CD14-positive monocyte (primary cell): ENCODE measurements around the gene THSD4. TPM values are rescaled to one million over a fixed set of nuclear protein-coding genes. Genes with fewer than 3 reads are reported as not detected.
"Not testable (repeated sequence)": the region's sequence is repeated elsewhere in the genome, so short reads cannot be mapped to it uniquely, and the experiment has no call there.

Experiments
- DNase-seq, 3 donors: peaks; one replicate each; pipeline ENCODE4 v3.0.0-alpha.2; 2011 to 2022
- H2AFZ ChIP-seq: 2 replicates; pipeline ENCODE4 v1.6.0; 2012; ENCODE audit warnings: mild to moderate bottlenecking, low read depth, low read length, inconsistent platforms; ENCODE audit not compliant: insufficient read depth, poor library complexity, severe bottlenecking
- H3K27ac ChIP-seq, 2 donors: 1 replicate in 1 of 2; 2 replicates in 1 of 2; pipeline ENCODE4 v1.5.1; 2012 to 2013; ENCODE audit warnings: low read length in 2 of 2, control low read depth in 1 of 2, inconsistent platforms in 1 of 2, low read depth in 1 of 2, mild to moderate bottlenecking in 1 of 2
- H3K27me3 ChIP-seq, 2 donors: one replicate each; pipeline versions ENCODE4 v1.6.0 to v1.6.1; 2011 to 2013; ENCODE audit warnings: low read length in 2 of 2; ENCODE audit not compliant: control insufficient read depth in 2 of 2, insufficient read depth in 2 of 2
- H3K36me3 ChIP-seq, 2 donors: replicated peaks in 1 of 2; 1 replicate in 1 of 2; 2 replicates in 1 of 2; pipeline versions ENCODE4 v1.5.1 to v1.6.1; 2012 to 2013; ENCODE audit warnings: low read length in 2 of 2, control low read depth in 1 of 2, inconsistent platforms in 1 of 2, mild to moderate bottlenecking in 1 of 2; ENCODE audit not compliant: insufficient read depth in 2 of 2, control insufficient read depth in 1 of 2
- H3K4me1 ChIP-seq, 2 donors: 1 replicate in 1 of 2; 2 replicates in 1 of 2; pipeline versions ENCODE4 v1.5.1 to v1.6.1; 2012 to 2013; ENCODE audit warnings: low read length in 2 of 2, control low read depth in 1 of 2, inconsistent platforms in 1 of 2, mild to moderate bottlenecking in 1 of 2, moderate library complexity in 1 of 2; ENCODE audit not compliant: insufficient read depth in 2 of 2, control insufficient read depth in 1 of 2
- H3K4me2 ChIP-seq: replicated peaks from 2 replicates; pipeline ENCODE3; 2012; ENCODE audit warnings: low read length, moderate library complexity, mild to moderate bottlenecking; ENCODE audit not compliant: poor library complexity, severe bottlenecking; ENCODE audit errors: extremely low read depth
- H3K4me3 ChIP-seq, 3 experiments: fragments of 200-600 bp in 1 of 3; sonication (generic) in 1 of 3; replicated peaks in 1 of 3; 1 replicate in 2 of 3; 2 replicates in 1 of 3; pipeline ENCODE4 v1.5.1; 2011 to 2013; ENCODE audit warnings: low read length in 3 of 3, mild to moderate bottlenecking in 3 of 3, control low read depth in 2 of 3, low read depth in 2 of 3, inconsistent platforms in 1 of 3, moderate library complexity in 1 of 3
- H3K79me2 ChIP-seq: 2 replicates; pipeline ENCODE4 v1.6.0; 2012; ENCODE audit warnings: mild to moderate bottlenecking, control low read depth, inconsistent platforms, low read length, moderate library complexity; ENCODE audit not compliant: insufficient read depth
- H3K9ac ChIP-seq: 2 replicates; pipeline ENCODE4 v1.6.0; 2017; ENCODE audit warnings: low read length, mild to moderate bottlenecking; ENCODE audit not compliant: insufficient read depth, poor library complexity, severe bottlenecking
- H3K9me3 ChIP-seq, 2 donors: replicated peaks in 1 of 2; 1 replicate in 1 of 2; 2 replicates in 1 of 2; pipeline versions ENCODE4 v1.5.1 to v1.6.1; 2012 to 2013; ENCODE audit warnings: low read length in 2 of 2, control low read depth in 1 of 2; ENCODE audit not compliant: control insufficient read depth in 1 of 2, insufficient read depth in 1 of 2
- H4K20me1 ChIP-seq: 2 replicates; pipeline ENCODE4 v1.6.0; 2012; ENCODE audit warnings: mild to moderate bottlenecking, low read length, control low read depth, moderate library complexity; ENCODE audit not compliant: insufficient read depth
- H3K27ac Mint-ChIP-seq, 7 donors: one replicate each; pipeline ENCODE4 v1.8.0; 2020; ENCODE audit warnings: mild to moderate bottlenecking in 7 of 7, mixed read lengths in 7 of 7, moderate library complexity in 6 of 7, inconsistent platforms in 2 of 7
- H3K27me3 Mint-ChIP-seq, 3 donors: one replicate each; pipeline ENCODE4 v1.8.0; 2021 to 2022; ENCODE audit warnings: low read depth in 3 of 3, mild to moderate bottlenecking in 3 of 3, mixed read lengths in 3 of 3, moderate library complexity in 3 of 3, inconsistent platforms in 1 of 3
- H3K36me3 Mint-ChIP-seq, 2 donors: one replicate each; pipeline ENCODE4 v1.8.0; 2020; ENCODE audit warnings: mixed read lengths in 2 of 2, inconsistent platforms in 1 of 2, mild to moderate bottlenecking in 1 of 2
- H3K4me1 Mint-ChIP-seq: one replicate; pipeline ENCODE4 v1.8.0; 2020; ENCODE audit warnings: mild to moderate bottlenecking, mixed read lengths
- H3K4me3 Mint-ChIP-seq, 2 donors: one replicate each; pipeline ENCODE4 v1.8.0; 2020; ENCODE audit warnings: mild to moderate bottlenecking in 2 of 2, mixed read lengths in 2 of 2, moderate library complexity in 1 of 2
- H3K9me3 Mint-ChIP-seq, 7 donors: one replicate each; pipeline ENCODE4 v1.8.0; 2020 to 2022; ENCODE audit warnings: mixed read lengths in 7 of 7, mild to moderate bottlenecking in 6 of 7, moderate library complexity in 6 of 7, inconsistent platforms in 2 of 7
- CTCF ChIP-seq: fragments of 200-600 bp; IDR thresholded peaks from one replicate; pipeline ENCODE4 v1.8.0; 2022; ENCODE audit warnings: antibody characterized with exemption, mild to moderate bottlenecking
- WGBS: methylation state at CpG from one replicate; pipeline ENCODE4 v1.1.5; 2013; ENCODE audit warnings: missing lambda C conversion rate; ENCODE audit not compliant: insufficient coverage; 5-methylcytosine and 5-hydroxymethylcytosine counted together
- intact Hi-C, 2 donors: fragments of 100-400 bp; cut with micrococcal nuclease; formaldehyde crosslinking; loops; one replicate each; pipeline versions ENCODE4 v1.15.0 to v1.15.1; 2023
- polyA plus RNA-seq, 3 donors: library from polyadenylated mRNA; depleted of rRNA in 1 of 3; unstranded in 2 of 3; stranded (reverse) in 1 of 3; fragments of 300-500 nt in 2 of 3; fragments of >200 nt in 1 of 3; fragmentation: Illumina TruSeq in 2 of 3; gene quantifications; 1 replicate in 2 of 3; 2 replicates in 1 of 3; pipeline ENCODE4 v1.2.3, GENCODE V29; 2012 to 2021

The THSD4 gene
- polyA plus RNA-seq, 3 donors, result not detected

DNA sequence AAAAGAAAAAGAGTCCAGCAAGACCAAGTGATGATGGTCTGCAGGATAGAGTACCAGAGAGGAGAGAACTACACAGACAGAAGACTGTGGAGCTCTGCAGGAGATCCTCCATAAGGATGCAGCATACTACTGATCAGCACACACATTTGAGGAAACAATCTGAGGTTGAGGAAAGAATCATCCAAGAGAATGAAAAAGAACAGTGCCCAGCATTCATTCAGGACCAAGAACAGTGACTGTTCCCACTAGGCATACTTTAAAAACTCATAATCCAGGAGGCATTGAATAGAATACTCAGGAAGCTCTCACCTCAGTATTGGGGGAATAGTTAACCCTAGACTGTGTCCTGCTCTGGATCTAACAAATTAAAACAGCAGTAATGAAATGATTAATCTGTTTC, 54.9 kb downstream of the THSD4 start:
- Mint-ChIP-seq H3K9me3 (peaks cover 0 to 21% (median 11%) of the 10 kb centered on the region in 7 donors), H3K27me3 (peaks cover 1 to 5% (median 2%) of the 10 kb centered on the region in 3 donors), H3K4me3 (no peak overlapping the region), H3K4me1 (no peaks in the 10 kb centered on the region), H3K36me3 (no peaks in the 10 kb centered on the region), H3K27ac (no peak overlapping the region)
- Histone ChIP-seq H3K9ac (no peak overlapping the region), H3K4me1 (no peaks in the 10 kb centered on the region), H3K36me3 (no peaks in the 10 kb centered on the region), H3K4me2 (no peak overlapping the region), H2AFZ (no peak overlapping the region), H3K27me3 (no peaks in the 10 kb centered on the region), H3K27ac (no peak overlapping the region), H3K4me3 (no peak overlapping the region), H4K20me1 (no peaks in the 10 kb centered on the region), H3K9me3 (peaks cover 0 to 3% of the 10 kb centered on the region in 2 donors), H3K79me2 (no peaks in the 10 kb centered on the region)
- intact Hi-C loops, result no loop called here
- no peak for DNase-seq
- no peak for TF ChIP-seq CTCF

- no peaks in the 10 kb centered on the region for H3K27me3 ChIP-seq
- Mint-ChIP-seq H3K4me3 (no peak overlapping the region), H3K9me3 (peaks cover 0 to 18% (median 11%) of the 10 kb centered on the region in 7 donors), H3K27ac (no peak overlapping the region), H3K27me3 (peaks cover 0 to 2% (median 1%) of the 10 kb centered on the region in 3 donors), H3K36me3 (no peaks in the 10 kb centered on the region), H3K4me1 (no peaks in the 10 kb centered on the region)
- no peaks in the 10 kb centered on the region for H3K4me1 ChIP-seq
- DNase-seq, result no peak
- H3K4me2 ChIP-seq, result no peak overlapping the region
- no peaks in the 10 kb centered on the region for H3K79me2 ChIP-seq
- no peak overlapping the region for H3K9ac ChIP-seq
- intact Hi-C loops, result no loop called here
- peaks cover 0 to 3% of the 10 kb centered on the region in 2 donors for H3K9me3 ChIP-seq
- no peaks in the 10 kb centered on the region for H4K20me1 ChIP-seq
- H3K4me3 ChIP-seq, result no peak overlapping the region
- H3K27ac ChIP-seq, result no peak overlapping the region
- no peak overlapping the region for H2AFZ ChIP-seq
- H3K36me3 ChIP-seq, result no peaks in the 10 kb centered on the region
- TF ChIP-seq CTCF, result no peak
Observed at GRCh38 chr15:71171195-71171594, 55.9 kb downstream of the THSD4 start.

GRCh38 chr15:71174360-71174759, 59.1 kb downstream of the THSD4 start:
- H3K36me3 ChIP-seq, intact Hi-C loops, H3K9me3 ChIP-seq, H3K27me3 ChIP-seq, H3K27ac ChIP-seq, H3K4me2 ChIP-seq, H3K4me1 Mint-ChIP-seq, H2AFZ ChIP-seq, H3K27me3 Mint-ChIP-seq, H3K4me1 ChIP-seq, H3K79me2 ChIP-seq, H4K20me1 ChIP-seq, H3K27ac Mint-ChIP-seq, DNase-seq, H3K4me3 Mint-ChIP-seq, H3K4me3 ChIP-seq, H3K36me3 Mint-ChIP-seq, H3K9ac ChIP-seq: not testable (repeated sequence)
- peaks cover 0 to 18% (median 7%) of the 10 kb centered on the region in 7 donors for H3K9me3 Mint-ChIP-seq
- no CpG with 5 or more reads among the region's 17 CpGs for WGBS
